ENCODE data around the gene NFIX.

The NFIX gene

GRCh38 chr19:13035820-13036365 lies 40.6 kb downstream of the NFIX start:
- DNase-seq (ENCODE audit: low read depth), result no peak
- H3K4me3 ChIP-seq (ENCODE audit: low read length), result no peak overlapping the region
- TF ChIP-seq CTCF (conservative IDR thresholded peaks at IDR 0.05; ENCODE audit: low read length), result no peak

- DNase-seq (ENCODE audit: low read depth), result peak; percentile 82
- TF ChIP-seq CTCF (conservative IDR thresholded peaks at IDR 0.05; ENCODE audit: low read length), result peak; percentile 37
- H3K4me3 ChIP-seq (ENCODE audit: low read length), result no peak overlapping the region
Measured at GRCh38 chr19:13036366-13036976, 41.2 kb downstream of the NFIX start.

GRCh38 chr19:13037161-13037560 lies 41.9 kb downstream of the NFIX start:
- peak; percentile 89 for DNase-seq (ENCODE audit: low read depth)
- TF ChIP-seq CTCF (conservative IDR thresholded peaks at IDR 0.05; ENCODE audit: low read length), result no peak
- no peak overlapping the region for H3K4me3 ChIP-seq (ENCODE audit: low read length)

GRCh38 chr19:13037731-13038130 lies 42.5 kb downstream of the NFIX start:
- no peak overlapping the region for H3K4me3 ChIP-seq (ENCODE audit: low read length)
- DNase-seq (ENCODE audit: low read depth), result no peak
- TF ChIP-seq CTCF (conservative IDR thresholded peaks at IDR 0.05; ENCODE audit: low read length), result no peak

- H3K4me3 ChIP-seq (ENCODE audit: low read length), result no peak overlapping the region
- TF ChIP-seq CTCF (conservative IDR thresholded peaks at IDR 0.05; ENCODE audit: low read length), result no peak
- no peak for DNase-seq (ENCODE audit: low read depth)
Measured at GRCh38 chr19:13038306-13039210, 43.3 kb downstream of the NFIX start.

GRCh38 chr19:13039211-13039789 lies 44.0 kb downstream of the NFIX start:
- DNase-seq (ENCODE audit: low read depth), result no peak
- no peak overlapping the region for H3K4me3 ChIP-seq (ENCODE audit: low read length)
- no peak for TF ChIP-seq CTCF (conservative IDR thresholded peaks at IDR 0.05; ENCODE audit: low read length)

Measured in AG10803 (cell line).